Muscle of back (tissue), 11 donors: ENCODE results near the gene ELP2. TPM values are rescaled to one million over a fixed set of nuclear protein-coding genes. Genes with fewer than 3 reads are reported as not detected.
"Not testable (repeated sequence)": the region's sequence is repeated elsewhere in the genome, so short reads cannot be mapped to it uniquely, and the experiment has no call there.

ENCODE experiments used
- DNase-seq, 3 donors: peaks; one replicate each; pipeline versions ENCODE4 v3.0.0 to v3.0.0-alpha.2; 2013
- polyA plus RNA-seq, 10 donors: library from polyadenylated mRNA; unstranded; fragments of 120-200 nt; gene quantifications; one replicate each; pipeline ENCODE4 v1.2.1, GENCODE V29; 2013; ENCODE audit not compliant: insufficient read length in 10 of 10

ELP2 gene
- polyA plus RNA-seq, 10 donors = 57.2 to 110 (median 73.3) TPM

DNA sequence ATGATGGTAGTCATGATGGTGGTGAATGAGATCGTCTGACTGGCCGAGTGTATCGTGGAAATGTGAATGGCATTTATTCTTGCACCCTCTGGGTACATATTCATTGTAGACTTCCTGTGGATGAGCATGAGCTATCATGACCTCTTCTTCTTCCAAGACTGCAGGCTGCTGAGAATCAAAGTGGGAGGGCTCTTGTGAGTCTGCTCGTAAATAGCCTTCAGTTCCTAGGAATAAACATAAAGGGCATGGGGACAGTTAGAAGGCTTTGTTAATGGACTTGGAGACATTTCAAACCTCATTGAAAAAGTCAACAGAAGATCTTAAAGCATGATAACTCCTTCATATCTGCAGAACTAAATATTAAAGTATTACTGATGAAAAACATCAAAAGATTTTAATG lies 15.4 kb upstream of the ELP2 start:
- DNase-seq = no peak

DNA sequence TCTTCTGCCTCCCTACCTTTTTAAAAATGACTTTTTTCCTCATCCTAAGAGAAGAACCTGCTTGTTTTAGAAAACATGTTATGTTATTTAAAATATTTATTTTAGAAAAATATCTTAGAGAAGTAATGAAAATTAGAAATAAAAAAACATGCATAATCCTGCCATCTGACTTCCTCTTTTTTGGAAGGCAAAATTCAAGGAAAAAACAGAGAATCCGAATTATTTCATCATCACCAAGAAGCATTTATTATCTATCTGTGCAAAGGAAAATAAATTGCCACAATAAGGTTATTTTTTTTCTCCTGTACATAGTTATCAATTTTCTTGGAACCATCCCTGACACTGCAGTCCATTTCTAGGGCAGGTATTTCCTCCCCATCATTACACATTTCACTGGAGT lies 15.0 kb upstream of the ELP2 start:
- DNase-seq = no peak

GRCh38 chr18:36116771-36117170 lies 12.9 kb upstream of the ELP2 start:
- not testable (repeated sequence) for DNase-seq

GRCh38 chr18:36120297-36120696 lies 9.4 kb upstream of the ELP2 start:
- DNase-seq = no peak

DNA sequence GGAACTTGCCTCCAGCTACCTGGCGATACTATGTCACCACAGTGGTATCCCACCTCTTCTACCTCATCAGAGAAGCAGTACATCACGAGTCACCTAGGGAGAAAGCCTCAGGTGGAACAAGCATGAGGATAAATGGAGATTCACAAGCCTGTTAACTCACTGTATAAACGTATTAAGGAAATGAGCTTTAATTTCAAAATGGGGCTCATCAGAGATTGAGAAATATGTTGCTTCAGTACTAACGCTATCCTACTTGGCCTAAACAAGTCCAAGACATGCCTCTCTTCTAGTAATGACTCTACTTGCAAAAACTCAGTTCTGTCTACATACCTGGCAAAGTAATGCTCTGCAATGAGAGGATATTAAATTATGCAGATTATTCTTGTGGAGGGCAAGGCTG lies 4.9 kb upstream of the ELP2 start:
- no peak for DNase-seq

DNA sequence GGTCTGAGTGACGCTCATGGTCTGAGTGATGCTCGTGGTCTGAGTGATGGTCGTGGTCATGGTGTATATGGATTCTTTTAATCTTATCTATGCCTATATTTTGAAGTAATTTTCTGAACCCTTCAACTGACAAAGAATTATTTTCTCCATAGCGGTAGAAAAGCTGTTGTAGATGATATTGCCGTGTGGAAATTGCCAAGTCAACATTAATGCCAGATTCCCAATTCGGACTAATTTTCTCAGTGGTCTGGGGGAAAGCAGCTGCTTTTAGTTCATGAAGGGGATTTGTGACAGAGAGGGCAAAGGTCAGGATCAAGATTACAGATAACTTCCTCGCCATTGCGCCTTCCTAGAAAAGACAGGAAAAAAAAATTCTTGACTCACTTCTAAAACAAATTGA lies 3.0 kb upstream of the ELP2 start:
- no peak for DNase-seq

DNA sequence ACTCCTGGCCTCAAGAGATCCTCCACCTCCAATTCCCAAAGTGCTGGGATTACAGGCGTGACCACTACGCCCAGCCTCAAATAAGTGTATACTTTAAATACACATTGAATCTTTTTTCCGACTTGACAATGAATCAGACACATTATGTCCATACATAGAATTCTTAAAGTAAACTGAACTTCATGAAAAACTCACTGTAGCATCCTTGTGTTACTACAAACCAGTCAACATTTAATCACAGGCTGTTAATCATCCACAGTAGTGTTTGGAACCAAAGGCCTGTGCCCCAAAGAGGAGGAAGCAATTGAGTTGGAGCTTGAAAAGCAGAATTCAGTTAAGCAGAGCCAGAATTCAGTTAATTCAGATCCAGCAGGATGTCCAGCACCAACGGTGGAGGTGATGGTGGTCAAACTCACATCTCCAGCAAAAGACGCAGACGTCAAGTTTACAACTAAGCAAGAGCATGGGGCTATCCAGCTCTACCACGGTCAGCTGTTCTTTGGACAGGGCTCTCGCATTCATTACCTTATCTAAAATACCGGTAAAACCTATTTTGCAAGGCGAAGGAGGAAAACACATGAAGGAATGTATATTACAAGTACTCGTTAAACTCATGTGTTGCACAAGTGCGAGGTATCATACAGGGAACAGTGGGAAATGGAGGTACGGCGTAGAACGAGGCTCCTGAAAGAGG lies 1.7 kb upstream of the ELP2 start:
- peak; percentile 5 to 53 (median 10) for DNase-seq

DNA sequence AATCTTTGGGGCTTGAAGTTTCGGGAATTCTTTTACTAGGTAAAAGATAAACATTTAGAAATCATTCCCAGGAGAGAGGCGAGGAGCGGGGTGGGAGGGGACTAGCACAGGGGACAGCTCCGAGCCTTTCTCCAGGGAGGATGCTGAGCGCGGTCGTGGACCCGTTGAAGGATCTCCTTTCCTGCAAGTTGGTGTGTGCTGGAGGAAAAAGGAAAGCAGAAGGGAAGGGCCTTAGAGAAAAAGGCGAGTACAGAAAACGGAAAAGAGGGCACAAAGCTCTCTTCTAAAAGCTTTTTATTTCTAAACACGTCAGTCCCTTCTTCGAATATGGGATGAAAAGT lies 1.2 kb upstream of the ELP2 start:
- DNase-seq = peak in 2 of 3 donors; percentile 9 to 21

DNA sequence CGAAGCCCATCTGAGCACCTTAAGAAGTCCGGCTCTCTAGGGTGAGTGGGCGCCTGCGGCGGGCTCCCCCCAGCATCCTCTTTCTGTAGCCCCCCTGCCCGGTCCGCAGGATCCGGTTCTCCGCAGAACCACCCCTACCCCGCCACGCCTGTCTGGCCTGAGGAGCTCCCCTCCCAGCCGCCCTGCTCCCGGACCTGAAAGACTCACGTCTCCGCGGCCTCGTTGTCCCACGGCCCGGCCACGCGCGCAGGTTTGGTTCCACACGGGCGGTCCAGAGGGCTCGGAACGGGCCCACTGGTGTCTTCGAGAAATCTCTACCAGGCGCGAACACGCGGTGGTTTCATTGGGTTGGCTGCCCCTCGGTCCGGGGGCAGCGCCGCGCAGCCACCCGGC lies 796 bp upstream of the ELP2 start:
- DNase-seq = no peak

DNA sequence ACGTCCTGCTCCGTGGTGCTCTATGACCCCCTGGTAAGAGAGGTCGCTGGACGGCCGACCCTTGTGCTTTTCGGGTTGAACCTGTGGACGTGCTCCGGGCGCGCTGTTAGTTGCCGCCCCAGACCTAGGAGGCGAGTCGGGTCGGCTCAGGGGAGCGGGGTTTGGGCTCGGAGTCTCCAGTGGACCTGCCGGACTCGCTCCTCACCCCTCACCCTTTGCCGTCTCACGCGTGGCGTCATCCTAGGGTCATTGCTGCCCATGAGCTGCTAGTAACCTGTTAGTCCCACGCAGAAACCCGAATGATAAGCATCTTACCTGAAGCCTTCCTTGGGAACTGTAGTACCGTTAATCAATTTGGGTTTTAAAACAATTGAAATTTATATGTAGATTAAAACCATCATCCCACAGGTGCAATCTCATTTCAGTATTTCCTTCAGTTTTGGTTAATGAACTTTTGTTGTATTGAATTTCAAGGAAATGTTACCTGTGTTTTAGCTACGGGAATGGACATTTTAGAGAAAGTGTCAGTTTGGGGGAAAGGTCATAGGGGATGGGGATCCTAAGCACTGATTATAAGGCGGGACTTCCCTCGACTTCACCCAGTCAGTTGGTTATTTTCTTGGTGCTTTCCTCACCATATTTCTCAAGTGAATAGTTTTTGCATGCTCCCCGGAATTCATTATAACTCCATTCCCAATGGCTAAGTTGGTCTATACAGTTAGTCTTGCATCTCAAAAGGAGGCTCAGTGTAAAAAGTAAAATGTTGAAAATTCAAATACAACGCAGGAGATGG lies 536 bp downstream of the ELP2 start:
- no peak for DNase-seq

GRCh38 chr18:36130883-36131653 lies 1.4 kb downstream of the ELP2 start:
- no peak for DNase-seq

- no peak for DNase-seq
These were observed 2.2 kb downstream of the ELP2 start for GRCh38 chr18:36131692-36132483.

DNA sequence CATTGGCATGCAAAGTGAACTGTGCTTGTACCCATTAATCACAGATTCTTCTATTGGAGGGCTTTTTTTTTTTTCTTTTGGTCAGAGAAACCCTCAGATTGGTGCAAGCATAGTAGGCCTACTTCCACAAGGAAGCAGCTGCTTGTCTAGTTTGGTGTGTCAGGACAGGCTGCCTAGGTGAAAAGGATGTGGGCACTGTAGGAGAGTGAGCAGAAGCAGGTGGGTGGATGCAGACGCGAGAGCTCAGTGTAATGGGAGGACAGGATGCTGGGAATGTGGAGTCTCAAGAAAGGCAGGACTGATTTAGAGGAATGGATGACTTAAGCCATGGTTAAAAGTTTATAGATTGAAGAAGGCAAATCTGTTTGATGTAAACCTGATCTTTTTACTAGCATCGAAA lies 3.1 kb downstream of the ELP2 start:
- no peak for DNase-seq

- DNase-seq = no peak
These were observed 5.6 kb downstream of the ELP2 start for GRCh38 chr18:36135264-36135663.

DNA sequence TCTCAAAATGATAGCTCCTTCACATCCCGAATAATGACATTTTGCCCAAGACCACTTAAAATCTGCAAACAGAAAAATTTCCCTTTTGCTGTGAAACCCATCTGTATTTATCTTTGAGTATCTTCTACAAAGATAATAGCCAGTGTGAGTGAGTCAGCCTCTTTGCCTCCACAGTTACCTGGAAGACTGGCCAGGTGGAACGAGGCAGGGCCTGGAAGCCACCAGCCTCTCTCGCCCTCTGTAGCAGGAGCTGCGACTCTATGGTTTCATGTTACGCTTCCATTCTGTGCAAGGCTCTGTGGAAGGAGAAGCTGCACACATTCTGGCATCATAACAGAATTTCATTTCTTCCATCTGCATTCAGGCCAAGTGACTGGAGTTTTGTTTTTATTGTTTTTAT lies 9.5 kb downstream of the ELP2 start:
- no peak for DNase-seq

DNA sequence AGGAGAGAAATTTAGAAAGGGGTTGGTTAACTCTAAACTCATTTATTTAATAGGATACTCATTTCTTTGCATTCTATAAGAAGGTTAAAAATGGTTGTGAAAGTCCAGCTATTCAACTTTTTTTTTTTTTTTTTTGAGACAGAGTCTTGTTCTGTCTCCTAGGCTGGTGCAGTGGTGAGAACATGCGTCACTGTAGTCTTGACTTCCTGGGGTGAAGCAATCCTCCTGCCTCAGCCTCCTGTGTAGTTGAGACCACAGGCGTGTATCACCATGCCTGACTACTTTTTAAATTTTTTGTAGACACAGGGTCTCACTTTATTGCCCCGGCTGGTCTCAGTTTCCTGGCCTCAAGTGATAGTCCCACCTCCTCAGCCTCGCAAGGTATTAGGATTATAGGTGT lies 11.9 kb downstream of the ELP2 start:
- no peak for DNase-seq

- no peak for DNase-seq
These were observed 13.1 kb downstream of the ELP2 start for GRCh38 chr18:36142751-36143150.

DNA sequence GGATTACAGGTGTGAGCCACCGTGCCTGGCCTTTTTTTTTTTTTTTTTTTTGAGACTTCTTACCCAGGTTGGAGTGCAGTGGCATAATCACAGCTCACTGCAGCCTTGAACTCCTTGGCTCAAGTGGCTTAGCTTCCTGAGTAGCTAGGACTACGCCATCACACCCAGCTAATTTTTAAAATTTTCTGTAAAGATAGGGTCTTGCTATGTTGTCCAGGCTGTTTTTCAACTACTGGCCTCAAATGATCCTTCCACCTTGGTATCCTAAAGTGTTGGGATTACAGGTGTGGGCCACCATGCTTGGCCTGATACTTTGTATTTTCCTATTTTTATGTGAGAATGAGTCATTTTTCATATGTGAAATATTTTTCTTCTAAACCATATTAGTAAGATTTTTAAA lies 13.7 kb downstream of the ELP2 start:
- no peak for DNase-seq

DNA sequence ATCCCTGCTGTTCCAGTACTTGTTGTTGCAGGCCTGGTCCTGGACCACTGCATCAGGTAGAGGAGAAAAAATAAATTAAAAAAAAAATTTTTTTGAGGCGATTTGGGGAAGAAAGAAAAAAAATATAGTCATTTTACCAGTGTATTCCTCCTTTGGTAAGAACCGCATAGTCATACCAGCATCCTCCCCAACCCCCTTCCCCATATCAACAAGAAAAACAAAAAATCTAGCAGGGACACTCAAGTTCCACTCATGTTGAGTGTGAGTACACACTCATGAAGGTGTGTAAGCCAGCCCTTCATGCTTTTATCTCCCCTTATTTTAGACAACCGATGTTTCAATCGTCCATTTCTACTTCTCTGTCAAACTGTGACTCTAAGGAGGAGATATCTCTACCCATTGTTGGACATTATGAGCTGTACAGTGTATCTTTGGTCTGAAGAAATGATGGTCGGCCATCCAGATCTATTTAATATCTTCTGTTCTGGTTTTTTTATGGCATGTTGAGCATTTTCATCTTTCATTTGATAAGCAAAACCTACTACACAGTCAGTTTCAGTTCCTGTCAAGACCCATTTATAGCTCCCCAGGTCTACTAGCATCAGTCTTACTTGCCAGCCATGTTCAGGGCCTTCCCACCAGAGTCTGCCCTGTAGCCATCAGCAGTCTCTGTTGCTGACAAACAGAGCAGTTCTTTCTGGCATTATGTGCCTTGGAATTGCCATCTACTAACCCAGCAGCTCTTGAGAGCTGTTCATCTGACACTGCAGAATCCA lies 20.0 kb downstream of the ELP2 start:
- DNase-seq = no peak

- DNase-seq = no peak
These were observed 23.1 kb downstream of the ELP2 start for GRCh38 chr18:36152781-36153180.

DNA sequence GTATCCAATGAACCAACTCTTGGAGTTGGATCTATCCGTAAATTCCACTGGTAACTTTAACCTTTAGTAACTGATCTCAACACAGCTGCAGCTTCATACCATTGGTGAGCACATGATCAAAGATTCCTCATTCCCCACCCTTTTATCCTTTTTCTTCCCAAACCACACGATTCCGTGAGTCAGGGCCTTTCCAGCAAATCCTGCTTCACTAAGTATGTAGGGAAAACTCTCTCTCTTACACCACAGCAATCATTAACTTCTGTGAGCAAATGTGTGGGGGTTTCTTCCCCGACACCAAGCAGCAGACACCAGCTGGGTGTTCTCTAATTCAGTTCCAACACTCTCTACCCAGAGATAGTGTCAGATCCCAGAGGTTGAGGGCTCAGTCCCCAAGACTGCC lies 23.5 kb downstream of the ELP2 start:
- DNase-seq = peak in 1 of 3 donors; percentile 85
